Thoracic aorta (tissue), 2 donors: ENCODE measurements around the gene CRYBB1. TPM values are rescaled to one million over a fixed set of nuclear protein-coding genes. Genes with fewer than 3 reads are reported as not detected.

ENCODE experiments used
- ATAC-seq: fragments of 150-250 bp; one replicate; pipeline ENCODE4 v1.8.0; 2017; ENCODE audit warnings: low read depth; ENCODE audit not compliant: insufficient number of reproducible peaks, low FRiP score
- DNase-seq: peaks from one replicate; pipeline ENCODE4 v3.0.0-alpha.2; 2020; ENCODE audit warnings: low spot score
- H3K27ac ChIP-seq, 2 donors: fragments of 200-600 bp; sonication (generic); 1 replicate in 1 of 2; 2 replicates in 1 of 2; pipeline ENCODE4 v1.5.1; 2016; ENCODE audit warnings: mild to moderate bottlenecking in 2 of 2, moderate library complexity in 2 of 2
- H3K27me3 ChIP-seq: fragments of 200-600 bp; sonication (generic); replicated peaks from 2 replicates; pipeline ENCODE4 v1.6.0; 2016; ENCODE audit warnings: mild to moderate bottlenecking; ENCODE audit not compliant: insufficient read depth
- H3K36me3 ChIP-seq: fragments of 200-600 bp; sonication (generic); one replicate; pipeline ENCODE4 v1.5.1; 2016
- H3K4me1 ChIP-seq, 2 donors: fragments of 200-600 bp; sonication (generic); 1 replicate in 1 of 2; 2 replicates in 1 of 2; pipeline versions ENCODE4 v1.5.1 to v1.6.0; 2016; ENCODE audit warnings: low read depth in 2 of 2, mild to moderate bottlenecking in 1 of 2; ENCODE audit not compliant: control insufficient read depth in 1 of 2
- H3K4me3 ChIP-seq: fragments of 200-600 bp; sonication (generic); 2 replicates; pipeline ENCODE4 v1.5.1; 2016; ENCODE audit warnings: mild to moderate bottlenecking
- H3K9me3 ChIP-seq: fragments of 200-600 bp; sonication (generic); 2 replicates; pipeline ENCODE4 v1.5.1; 2016
- total RNA-seq, 2 donors: library from RNA; depleted of rRNA; stranded (reverse); fragments of >200 nt; gene quantifications; one replicate each; pipeline versions ENCODE4 v1.1.0 to v1.2.3, GENCODE V29; 2016
- TF ChIP-seq, protein P1 (sequence below): fragments of 200-600 bp; sonication (generic); IDR thresholded peaks from one replicate; pipeline ENCODE4 v1.5.1; 2019; ENCODE audit warnings: antibody characterized with exemption

CRYBB1 gene
- total RNA-seq, 2 donors from 2014 or later = 0.71 to 2.6 TPM

DNA sequence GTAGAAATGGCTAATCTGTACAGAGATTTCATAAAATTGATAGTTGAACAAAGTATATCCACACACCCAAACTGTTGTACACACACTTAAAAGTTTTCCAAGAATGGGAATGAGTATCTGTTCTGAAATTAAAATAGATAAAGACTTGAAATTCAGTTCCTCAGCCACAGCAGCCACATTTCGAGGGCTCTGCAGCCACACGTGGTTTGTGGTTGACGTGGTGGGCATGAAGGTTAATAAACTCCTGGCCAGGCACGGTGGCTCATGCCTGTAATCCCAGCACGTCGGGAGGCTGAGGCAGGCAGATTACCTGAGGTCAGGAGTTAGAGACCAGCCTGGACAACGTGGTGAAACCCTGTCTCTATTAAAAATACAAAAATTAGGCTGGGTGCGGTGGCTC, 51.9 kb downstream of the CRYBB1 start:
- Histone ChIP-seq H3K27ac (no peak overlapping the region), H3K9me3 (no peaks in the 10 kb centered on the region), H3K4me3 (no peak overlapping the region), H3K36me3 (peaks cover 3% of the 10 kb centered on the region), H3K4me1 (no peaks in the 10 kb centered on the region), H3K27me3 (no peaks in the 10 kb centered on the region)
- DNase-seq = no peak
- ATAC-seq = no peak
- TF ChIP-seq, protein P1, sequence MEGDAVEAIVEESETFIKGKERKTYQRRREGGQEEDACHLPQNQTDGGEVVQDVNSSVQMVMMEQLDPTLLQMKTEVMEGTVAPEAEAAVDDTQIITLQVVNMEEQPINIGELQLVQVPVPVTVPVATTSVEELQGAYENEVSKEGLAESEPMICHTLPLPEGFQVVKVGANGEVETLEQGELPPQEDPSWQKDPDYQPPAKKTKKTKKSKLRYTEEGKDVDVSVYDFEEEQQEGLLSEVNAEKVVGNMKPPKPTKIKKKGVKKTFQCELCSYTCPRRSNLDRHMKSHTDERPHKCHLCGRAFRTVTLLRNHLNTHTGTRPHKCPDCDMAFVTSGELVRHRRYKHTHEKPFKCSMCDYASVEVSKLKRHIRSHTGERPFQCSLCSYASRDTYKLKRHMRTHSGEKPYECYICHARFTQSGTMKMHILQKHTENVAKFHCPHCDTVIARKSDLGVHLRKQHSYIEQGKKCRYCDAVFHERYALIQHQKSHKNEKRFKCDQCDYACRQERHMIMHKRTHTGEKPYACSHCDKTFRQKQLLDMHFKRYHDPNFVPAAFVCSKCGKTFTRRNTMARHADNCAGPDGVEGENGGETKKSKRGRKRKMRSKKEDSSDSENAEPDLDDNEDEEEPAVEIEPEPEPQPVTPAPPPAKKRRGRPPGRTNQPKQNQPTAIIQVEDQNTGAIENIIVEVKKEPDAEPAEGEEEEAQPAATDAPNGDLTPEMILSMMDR = no peak

DNA sequence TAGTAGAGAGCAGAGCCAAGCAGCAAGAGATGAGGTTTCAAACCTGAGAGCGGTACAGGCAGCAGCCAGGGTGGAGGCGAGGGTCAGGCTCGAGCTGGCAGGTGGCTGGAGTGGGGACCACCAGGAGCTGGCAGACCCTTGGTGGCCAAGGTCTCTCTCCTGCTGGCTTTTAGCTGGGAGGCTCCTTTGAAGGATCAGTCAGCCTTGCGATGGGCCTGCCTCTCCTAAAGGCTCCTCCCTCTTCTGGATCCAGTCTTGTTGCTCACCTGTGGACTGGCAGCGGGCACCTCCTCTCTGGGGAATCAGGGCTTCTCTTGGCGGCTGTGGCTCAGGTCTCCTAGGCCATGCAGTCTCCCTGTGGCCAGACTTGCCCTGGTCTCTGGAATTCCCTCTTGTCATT, 52.6 kb downstream of the CRYBB1 start:
- TF ChIP-seq, protein P1 = no peak
- peaks cover 3% of the 10 kb centered on the region for H3K36me3 ChIP-seq
- H3K4me3 ChIP-seq = no peak overlapping the region
- ATAC-seq = no peak
- DNase-seq = no peak
- H3K27ac ChIP-seq = no peak overlapping the region
- no peaks in the 10 kb centered on the region for H3K9me3 ChIP-seq
- H3K27me3 ChIP-seq = no peaks in the 10 kb centered on the region
- H3K4me1 ChIP-seq = no peaks in the 10 kb centered on the region

DNA sequence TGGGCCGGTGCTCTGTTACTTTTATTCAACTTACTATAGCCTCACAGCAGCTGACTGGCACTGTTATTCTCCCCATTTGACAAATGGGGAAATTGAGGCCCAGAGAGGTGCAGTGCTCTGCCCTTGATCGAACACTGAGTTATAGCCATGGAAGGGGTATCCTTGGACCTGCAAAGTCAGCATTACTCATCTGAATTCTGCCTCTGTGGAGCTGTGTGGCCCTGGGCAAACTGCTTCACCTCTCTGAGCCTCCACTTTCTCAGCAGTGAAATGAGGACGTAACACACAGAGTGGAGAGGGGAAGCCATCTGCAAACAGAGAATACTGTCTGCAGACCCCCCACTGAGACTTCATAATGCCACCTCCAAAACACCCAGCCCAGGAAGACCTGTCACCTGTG, 53.2 kb downstream of the CRYBB1 start:
- no peak overlapping the region for H3K27ac ChIP-seq
- TF ChIP-seq, protein P1 = no peak
- DNase-seq = no peak

DNA sequence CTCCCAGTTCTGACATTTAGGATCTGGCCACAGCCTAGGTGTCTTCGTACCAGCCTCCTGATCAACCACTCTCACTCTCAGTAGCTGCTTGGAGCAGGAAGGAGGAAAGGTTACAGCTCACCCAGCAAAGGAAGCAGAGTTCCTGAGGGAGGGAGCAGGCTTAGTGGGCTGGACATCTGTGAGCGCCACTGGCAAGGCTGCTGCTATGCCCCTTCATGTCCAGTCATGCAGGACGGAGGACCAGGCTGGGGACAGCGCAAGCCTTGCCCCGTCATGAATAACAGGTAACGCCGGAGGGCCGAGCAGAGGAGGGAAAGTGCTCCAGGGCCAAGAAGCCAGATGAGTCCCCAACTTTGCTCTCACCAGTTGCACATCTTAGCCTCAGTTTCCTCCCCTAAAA, 53.6 kb downstream of the CRYBB1 start:
- no peaks in the 10 kb centered on the region for H3K4me1 ChIP-seq
- H3K4me3 ChIP-seq = no peak overlapping the region
- TF ChIP-seq, protein P1 = no peak
- no peaks in the 10 kb centered on the region for H3K9me3 ChIP-seq
- no peaks in the 10 kb centered on the region for H3K27me3 ChIP-seq
- ATAC-seq (no peak), DNase-seq (no peak)
- H3K27ac ChIP-seq = no peak overlapping the region
- H3K36me3 ChIP-seq = peaks cover 3% of the 10 kb centered on the region

More for the DNA sequence above, 53.2 kb downstream of the CRYBB1 start:
- no peaks in the 10 kb centered on the region for H3K4me1 ChIP-seq
- H3K4me3 ChIP-seq = no peak overlapping the region
- ATAC-seq = no peak
- peaks cover 3% of the 10 kb centered on the region for H3K36me3 ChIP-seq
- H3K27me3 ChIP-seq = no peaks in the 10 kb centered on the region
- H3K9me3 ChIP-seq = no peaks in the 10 kb centered on the region

DNA sequence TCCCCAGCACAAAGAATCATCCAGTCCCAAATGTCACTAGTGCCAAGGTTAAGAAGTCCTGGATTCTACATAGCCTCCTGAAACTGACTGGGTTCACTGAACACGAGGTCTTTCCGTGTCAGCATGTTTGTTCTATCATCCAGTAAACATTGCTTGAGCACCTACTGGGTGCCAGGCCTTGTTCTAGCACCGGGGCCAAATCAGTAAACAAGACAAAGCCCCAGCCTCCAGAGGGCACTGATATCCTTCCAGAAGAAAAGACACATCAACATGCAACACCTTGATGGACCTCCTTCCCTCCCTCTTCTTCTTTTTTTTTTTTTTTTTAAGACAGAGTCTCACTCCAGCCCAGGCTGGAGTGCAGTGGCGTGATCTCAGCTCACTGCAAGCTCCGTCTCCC, 54.8 kb downstream of the CRYBB1 start:
- TF ChIP-seq, protein P1 = no peak
- Histone ChIP-seq H3K27ac (no peak overlapping the region), H3K9me3 (no peaks in the 10 kb centered on the region), H3K36me3 (peaks cover 3% of the 10 kb centered on the region), H3K4me3 (no peak overlapping the region), H3K27me3 (no peaks in the 10 kb centered on the region), H3K4me1 (peaks cover 0 to 6% of the 10 kb centered on the region in 2 donors)
- DNase-seq (no peak), ATAC-seq (no peak)
